GM19468 (cell line): ENCODE results near the gene RYR2.
A peak's percentile ranks its signal among the peaks of the same experiment; 100 is the strongest.

ENCODE experiments used
- ATAC-seq: cut with Tn5 transposase; IDR thresholded peaks from one replicate; pipeline ENCODE4 v1.9.1; 2021; ENCODE audit warnings: mild to moderate bottlenecking, moderate library complexity, moderate number of reproducible peaks; ENCODE audit not compliant: unreplicated experiment; ENCODE audit errors: extremely low read depth

The RYR2 gene

GRCh38 chr1:237029850-237030535, 12.0 kb upstream of the RYR2 start:
- ATAC-seq, result no peak

- no peak for ATAC-seq
These were observed 10.5 kb upstream of the RYR2 start for GRCh38 chr1:237031480-237031879.

- ATAC-seq, result peak; percentile 75
These were observed 10.0 kb upstream of the RYR2 start for GRCh38 chr1:237032029-237032428.

GRCh38 chr1:237033061-237033460, 8.9 kb upstream of the RYR2 start:
- no peak for ATAC-seq

GRCh38 chr1:237033804-237034203, 8.2 kb upstream of the RYR2 start:
- ATAC-seq, result no peak

- ATAC-seq, result no peak
These were observed 6.2 kb upstream of the RYR2 start for GRCh38 chr1:237035759-237036158.

GRCh38 chr1:237038211-237038610, 3.8 kb upstream of the RYR2 start:
- ATAC-seq, result no peak

GRCh38 chr1:237040823-237041222, 1.2 kb upstream of the RYR2 start:
- no peak for ATAC-seq

- no peak for ATAC-seq
These were observed 556 bp upstream of the RYR2 start for GRCh38 chr1:237041461-237041794.

GRCh38 chr1:237042526-237042891, 525 bp downstream of the RYR2 start:
- no peak for ATAC-seq

GRCh38 chr1:237042892-237043576, 1.1 kb downstream of the RYR2 start:
- no peak for ATAC-seq

GRCh38 chr1:237043846-237044636, 2.1 kb downstream of the RYR2 start:
- no peak for ATAC-seq

- ATAC-seq, result no peak
These were observed 3.5 kb downstream of the RYR2 start for GRCh38 chr1:237045278-237046016.

- no peak for ATAC-seq
These were observed 6.8 kb downstream of the RYR2 start for GRCh38 chr1:237048803-237049202.

- ATAC-seq, result no peak
These were observed 8.2 kb downstream of the RYR2 start for GRCh38 chr1:237050185-237050584.

GRCh38 chr1:237050915-237051314, 8.9 kb downstream of the RYR2 start:
- ATAC-seq, result no peak

- ATAC-seq, result no peak
These were observed 12.3 kb downstream of the RYR2 start for GRCh38 chr1:237054313-237054712.

GRCh38 chr1:237058470-237058869, 16.5 kb downstream of the RYR2 start:
- ATAC-seq, result no peak

GRCh38 chr1:237059244-237059643, 17.3 kb downstream of the RYR2 start:
- no peak for ATAC-seq

- no peak for ATAC-seq
These were observed 21.0 kb downstream of the RYR2 start for GRCh38 chr1:237062976-237063375.

GRCh38 chr1:237065903-237066302, 23.9 kb downstream of the RYR2 start:
- no peak for ATAC-seq
